PC-9 (cell line): ENCODE measurements around the gene COL25A1. TPM values are rescaled to one million over a fixed set of nuclear protein-coding genes. Genes with fewer than 3 reads are reported as not detected.
"Not testable (repeated sequence)": the region's sequence is repeated elsewhere in the genome, so short reads cannot be mapped to it uniquely, and the experiment has no call there.

ENCODE experiments used
- BruUV-seq: library from RNA; stranded (reverse); fragments of 400-500 nt; replicated peaks from 2 replicates; lab custom pipeline; 2021; lab: Mats Ljungman, UMichigan
- CTCF ChIA-PET: fragments of 300-600 bp; sonication (Branson Sonifier 250); formaldehyde crosslinking; loops from one replicate; lab custom pipeline; 2022; ENCODE audit warnings: antibody characterized with exemption; lab: Charles Lee
- POLR2A ChIA-PET: fragments of 300-600 bp; sonication (Branson Sonifier 250); formaldehyde crosslinking; loops from one replicate; lab custom pipeline; 2022; ENCODE audit warnings: antibody characterized with exemption; ENCODE audit not compliant: unreplicated experiment; lab: Charles Lee
- DNase-seq, 2 experiments: peaks; one replicate each; pipeline versions ENCODE4 v3.0.0 to v3.0.0-alpha.2; 2015 to 2022; ENCODE audit warnings: mixed read lengths in 1 of 2
- H2AFZ ChIP-seq: fragments of 200-600 bp; sonication (generic); 2 replicates; pipeline ENCODE4 v1.8.1; 2017; ENCODE audit warnings: antibody characterized with exemption
- H3F3A ChIP-seq: fragments of 200-600 bp; sonication (generic); 2 replicates; pipeline ENCODE4 v1.8.1; 2017; ENCODE audit warnings: antibody characterized with exemption, mild to moderate bottlenecking, low read depth; ENCODE audit not compliant: insufficient read depth
- H3K27ac ChIP-seq: fragments of 200-600 bp; sonication (generic); 2 replicates; pipeline ENCODE4 v1.6.1; 2016; ENCODE audit warnings: mixed run types
- H3K27me3 ChIP-seq: fragments of 200-600 bp; sonication (generic); 2 replicates; pipeline ENCODE4 v1.6.1; 2016; ENCODE audit warnings: low read depth, mixed run types; ENCODE audit not compliant: insufficient read depth
- H3K36me3 ChIP-seq: fragments of 200-600 bp; sonication (generic); 2 replicates; pipeline ENCODE4 v1.6.1; 2016; ENCODE audit warnings: low read depth, mixed run types
- H3K4me1 ChIP-seq: fragments of 200-600 bp; sonication (generic); replicated peaks from 2 replicates; pipeline ENCODE4 v1.6.1; 2016; ENCODE audit warnings: mixed run types; ENCODE audit not compliant: insufficient read depth
- H3K4me2 ChIP-seq: fragments of 200-600 bp; sonication (generic); 2 replicates; pipeline ENCODE4 v1.6.1; 2017; ENCODE audit warnings: mixed run types
- H3K4me3 ChIP-seq: fragments of 200-600 bp; sonication (generic); 2 replicates; pipeline ENCODE4 v1.6.1; 2016; ENCODE audit warnings: mixed run types
- H3K79me2 ChIP-seq: fragments of 200-600 bp; sonication (generic); 2 replicates; pipeline ENCODE4 v1.6.1; 2017; ENCODE audit warnings: low read depth, mixed run types
- H3K9me2 ChIP-seq: fragments of 200-600 bp; sonication (generic); 2 replicates; pipeline ENCODE4 v1.8.1; 2017; ENCODE audit warnings: mild to moderate bottlenecking; ENCODE audit not compliant: insufficient read depth
- H3K9me3 ChIP-seq: fragments of 200-600 bp; sonication (generic); 2 replicates; pipeline ENCODE4 v1.8.1; 2016; ENCODE audit warnings: low read depth; ENCODE audit not compliant: insufficient read depth
- H4K20me1 ChIP-seq: fragments of 200-600 bp; sonication (generic); 2 replicates; pipeline ENCODE4 v1.8.1; 2017; ENCODE audit not compliant: insufficient read depth
- EZH2 ChIP-seq: fragments of 200-600 bp; sonication (generic); IDR thresholded peaks from 2 replicates; pipeline ENCODE4 v1.8.0; 2017; ENCODE audit warnings: antibody characterized with exemption, low read depth
- intact Hi-C: fragments of 100-400 bp; cut with micrococcal nuclease; formaldehyde crosslinking; loops from one replicate; pipeline ENCODE4 v1.10.0; 2022; ENCODE audit not compliant: unreplicated experiment
- total RNA-seq: library from RNA; stranded (reverse); gene quantifications from 2 replicates; pipeline ENCODE4 v1.2.3, GENCODE V29; 2021
- TF ChIP-seq, protein P1 (sequence below): fragments of 200-600 bp; sonication (generic); conservative IDR thresholded peaks from 2 replicates; pipeline ENCODE4 v1.6.1; 2017; ENCODE audit warnings: mixed run types, antibody characterized with exemption, mild to moderate bottlenecking, moderate library complexity

The COL25A1 gene
- total RNA-seq, 1 experiment from 2014 or later: not detected

DNA sequence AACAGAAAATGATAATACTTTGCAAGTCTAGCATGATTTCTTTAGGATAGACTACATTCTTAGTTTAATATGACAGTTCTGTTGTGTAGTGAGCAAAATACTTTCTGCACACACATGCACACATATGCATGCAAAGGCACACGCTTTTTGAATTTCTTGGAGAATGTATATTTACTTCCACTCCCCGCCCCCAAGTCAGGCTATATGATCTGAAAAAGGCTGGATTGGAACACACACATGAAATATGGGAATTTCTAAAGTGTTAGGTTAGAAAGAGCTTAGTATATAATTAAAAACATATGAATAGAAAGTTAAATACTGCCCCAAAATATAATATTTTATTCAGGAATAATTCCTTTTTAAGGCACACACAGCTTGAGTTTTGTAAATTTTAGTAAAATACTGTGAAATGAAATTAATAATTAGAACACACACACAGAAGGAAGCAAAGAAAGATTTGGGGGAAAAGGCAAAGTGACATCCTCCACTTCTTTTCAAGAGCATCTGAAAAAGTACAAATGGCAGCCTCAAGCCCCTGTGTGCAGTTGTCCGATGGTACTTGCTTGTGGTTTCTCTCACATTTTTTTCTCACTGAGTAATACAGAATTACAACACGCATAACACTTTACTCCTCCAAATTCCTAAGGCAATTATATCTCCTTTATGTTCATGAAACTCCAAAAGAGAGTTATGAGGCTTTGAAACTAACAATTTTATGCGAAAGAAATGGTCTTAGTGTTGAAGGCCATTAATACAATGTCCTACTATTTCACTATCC, 310.7 kb downstream of the COL25A1 start:
- Histone ChIP-seq H3K36me3 (no peaks in the 10 kb centered on the region), H3K4me2 (no peak overlapping the region), H3F3A (no peaks in the 10 kb centered on the region), H3K4me1 (no peaks in the 10 kb centered on the region), H2AFZ (no peak overlapping the region), H3K9me2 (no peaks in the 10 kb centered on the region), H4K20me1 (no peaks in the 10 kb centered on the region), H3K27ac (no peak overlapping the region), H3K4me3 (no peak overlapping the region), H3K27me3 (no peaks in the 10 kb centered on the region), H3K79me2 (no peaks in the 10 kb centered on the region), H3K9me3 (no peaks in the 10 kb centered on the region)
- no TSS peak for BruUV-seq
- ChIA-PET CTCF (no interaction called here), POLR2A (no interaction called here)
- intact Hi-C loops: no loop called here
- TF ChIP-seq, protein P1, sequence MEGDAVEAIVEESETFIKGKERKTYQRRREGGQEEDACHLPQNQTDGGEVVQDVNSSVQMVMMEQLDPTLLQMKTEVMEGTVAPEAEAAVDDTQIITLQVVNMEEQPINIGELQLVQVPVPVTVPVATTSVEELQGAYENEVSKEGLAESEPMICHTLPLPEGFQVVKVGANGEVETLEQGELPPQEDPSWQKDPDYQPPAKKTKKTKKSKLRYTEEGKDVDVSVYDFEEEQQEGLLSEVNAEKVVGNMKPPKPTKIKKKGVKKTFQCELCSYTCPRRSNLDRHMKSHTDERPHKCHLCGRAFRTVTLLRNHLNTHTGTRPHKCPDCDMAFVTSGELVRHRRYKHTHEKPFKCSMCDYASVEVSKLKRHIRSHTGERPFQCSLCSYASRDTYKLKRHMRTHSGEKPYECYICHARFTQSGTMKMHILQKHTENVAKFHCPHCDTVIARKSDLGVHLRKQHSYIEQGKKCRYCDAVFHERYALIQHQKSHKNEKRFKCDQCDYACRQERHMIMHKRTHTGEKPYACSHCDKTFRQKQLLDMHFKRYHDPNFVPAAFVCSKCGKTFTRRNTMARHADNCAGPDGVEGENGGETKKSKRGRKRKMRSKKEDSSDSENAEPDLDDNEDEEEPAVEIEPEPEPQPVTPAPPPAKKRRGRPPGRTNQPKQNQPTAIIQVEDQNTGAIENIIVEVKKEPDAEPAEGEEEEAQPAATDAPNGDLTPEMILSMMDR: no peak
- no peak for TF ChIP-seq EZH2
- DNase-seq: no peak

DNA sequence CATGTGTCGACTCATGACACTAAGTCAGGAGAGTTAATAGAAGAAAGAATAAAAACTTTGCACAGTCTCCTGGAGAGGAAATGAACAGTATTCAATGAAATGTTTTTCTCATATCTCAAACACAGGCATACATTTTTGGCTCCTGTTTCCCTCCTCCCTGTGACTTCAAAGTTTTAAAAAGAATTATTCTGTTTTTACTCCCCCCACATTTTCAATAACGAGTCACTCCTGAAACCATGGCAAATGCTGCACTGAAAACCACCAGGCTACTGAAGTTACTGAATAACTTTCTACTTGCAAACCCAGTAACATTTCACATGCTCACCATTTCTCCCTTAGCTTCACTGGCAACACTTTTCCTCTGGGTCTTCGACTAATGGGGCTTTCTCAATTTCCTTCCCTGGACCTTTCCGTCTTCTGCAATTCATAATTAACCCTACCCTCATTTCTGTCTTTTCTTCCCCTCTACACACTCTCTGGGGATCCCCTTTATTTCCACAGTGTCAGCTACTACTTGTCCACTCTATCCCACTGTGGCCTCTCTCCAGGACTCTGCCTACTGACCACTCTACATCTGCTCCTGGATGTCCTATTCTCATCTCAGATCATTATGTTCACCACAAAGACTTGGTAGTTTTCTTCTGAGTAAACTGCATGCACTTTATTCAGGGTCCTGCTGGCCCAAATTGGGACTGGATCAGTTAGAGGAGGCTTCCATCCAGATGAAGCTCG, 313.8 kb downstream of the COL25A1 start:
- ChIA-PET CTCF (no interaction called here), POLR2A (no interaction called here)
- Histone ChIP-seq H3K27me3 (no peaks in the 10 kb centered on the region), H2AFZ (no peak overlapping the region), H3K4me1 (no peaks in the 10 kb centered on the region), H3K9me2 (no peaks in the 10 kb centered on the region), H3F3A (no peaks in the 10 kb centered on the region), H4K20me1 (no peaks in the 10 kb centered on the region), H3K79me2 (no peaks in the 10 kb centered on the region), H3K36me3 (no peaks in the 10 kb centered on the region), H3K9me3 (no peaks in the 10 kb centered on the region), H3K4me3 (no peak overlapping the region), H3K27ac (no peak overlapping the region), H3K4me2 (no peak overlapping the region)
- TF ChIP-seq, protein P1: no peak
- TF ChIP-seq EZH2: no peak
- intact Hi-C loops: no loop called here
- BruUV-seq: no TSS peak
- no peak for DNase-seq

DNA sequence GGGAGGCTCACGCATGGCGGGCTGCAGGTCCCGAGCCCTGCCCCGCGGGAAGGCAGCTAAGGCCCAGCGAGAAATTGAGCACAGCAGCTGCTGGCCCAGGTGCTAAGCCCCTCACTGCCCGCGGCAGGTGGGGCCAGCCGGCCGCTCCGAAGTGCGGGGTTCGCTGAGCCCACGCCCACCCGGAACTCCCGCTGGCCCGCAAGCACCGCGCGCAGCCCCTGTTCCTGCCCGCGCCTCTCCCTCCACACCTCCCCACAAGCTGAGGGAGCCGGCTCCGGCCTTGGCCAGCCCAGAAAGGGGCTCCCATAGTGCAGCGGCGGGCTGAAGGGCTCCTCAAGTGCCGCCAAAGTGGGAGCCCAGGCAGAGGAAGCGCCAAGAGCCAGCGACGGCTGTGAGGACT, 318.0 kb downstream of the COL25A1 start:
- POLR2A ChIA-PET, H3K9me2 ChIP-seq, H4K20me1 ChIP-seq, H3K79me2 ChIP-seq, H3K36me3 ChIP-seq, H3K4me3 ChIP-seq, DNase-seq, H2AFZ ChIP-seq, H3K9me3 ChIP-seq, intact Hi-C loops, CTCF ChIA-PET, H3K4me1 ChIP-seq, H3F3A ChIP-seq, H3K27ac ChIP-seq, H3K4me2 ChIP-seq, H3K27me3 ChIP-seq, BruUV-seq: not testable (repeated sequence)
